HL-60 (cell line): ENCODE data around the gene ZNF423.

Experiments
- CTCF ChIP-seq: IDR thresholded peaks from one replicate; pipeline ENCODE4 v1.5.1; 2011; ENCODE audit warnings: low read length, control low read depth, inconsistent platforms; ENCODE audit not compliant: insufficient read depth
- POLR2AphosphoS5 ChIP-seq: IDR thresholded peaks from 2 replicates; pipeline ENCODE4 v1.6.1; 2012; ENCODE audit warnings: low read depth
- REST ChIP-seq: IDR thresholded peaks from 2 replicates; pipeline ENCODE4 v1.6.1; 2012; ENCODE audit warnings: low read depth; ENCODE audit not compliant: insufficient replicate concordance
- SPI1 ChIP-seq: IDR thresholded peaks from 2 replicates; pipeline ENCODE4 v1.6.1; 2012; ENCODE audit warnings: low read depth, mild to moderate bottlenecking, borderline replicate concordance

GRCh38 chr16:49901711-49902110, 45.8 kb upstream of the ZNF423 start:
- TF ChIP-seq CTCF (no peak), REST (no peak), POLR2AphosphoS5 (no peak), SPI1 (no peak)
